HEK293 (cell line): ENCODE measurements around the gene HGS.
A peak's percentile ranks its signal among the peaks of the same experiment; 100 is the strongest.

Experiments
- CTCF ChIP-seq: fragments of 450-650 bp; formaldehyde crosslinking; IDR thresholded peaks from 2 replicates; pipeline ENCODE4 v1.5.1; 2016; ENCODE audit warnings: missing biosample characterization, missing genetic modification characterization
- HIC1 ChIP-seq: fragments of 450-650 bp; formaldehyde crosslinking; IDR thresholded peaks from 2 replicates; pipeline ENCODE4 v1.5.1; 2016; ENCODE audit warnings: missing biosample characterization, missing genetic modification characterization
- IKZF3 ChIP-seq: fragments of 450-650 bp; IDR thresholded peaks from 2 replicates; pipeline ENCODE4 v1.5.0; 2018; ENCODE audit warnings: missing biosample characterization, mild to moderate bottlenecking, missing genetic modification characterization, moderate library complexity
- REPIN1 ChIP-seq: fragments of 450-650 bp; formaldehyde crosslinking; IDR thresholded peaks from 2 replicates; pipeline ENCODE4 v1.5.1; 2017; ENCODE audit warnings: missing biosample characterization, missing genetic modification characterization, low read depth
- SCRT2 ChIP-seq: fragments of 450-650 bp; formaldehyde crosslinking; IDR thresholded peaks from 2 replicates; pipeline ENCODE4 v1.5.1; 2016; ENCODE audit warnings: missing biosample characterization, missing genetic modification characterization
- SETDB1 ChIP-seq: IDR thresholded peaks from one replicate; pipeline ENCODE4 v1.6.1; 2017; ENCODE audit warnings: mild to moderate bottlenecking, low read length, moderate library complexity, mixed read lengths; ENCODE audit not compliant: insufficient read length
- SP7 ChIP-seq: fragments of 450-650 bp; formaldehyde crosslinking; IDR thresholded peaks from 2 replicates; pipeline ENCODE4 v1.5.1; 2016; ENCODE audit warnings: missing biosample characterization, missing genetic modification characterization
- TRIM28 ChIP-seq: IDR thresholded peaks from 2 replicates; pipeline ENCODE4 v1.6.1; 2011; ENCODE audit warnings: low read length, control low read depth, borderline replicate concordance
- ZBTB1 ChIP-seq: fragments of 450-650 bp; formaldehyde crosslinking; IDR thresholded peaks from 2 replicates; pipeline ENCODE4 v1.5.1; 2016; ENCODE audit warnings: missing biosample characterization, missing genetic modification characterization
- ZBTB17 ChIP-seq: fragments of 450-650 bp; formaldehyde crosslinking; IDR thresholded peaks from 2 replicates; pipeline ENCODE4 v1.5.1; 2016; ENCODE audit warnings: missing biosample characterization, missing genetic modification characterization
- ZBTB7A ChIP-seq: fragments of 450-650 bp; formaldehyde crosslinking; IDR thresholded peaks from 2 replicates; pipeline ENCODE4 v1.5.1; 2016; ENCODE audit warnings: low read depth, missing biosample characterization, missing genetic modification characterization
- ZNF140 ChIP-seq: fragments of 450-650 bp; formaldehyde crosslinking; IDR thresholded peaks from 2 replicates; pipeline ENCODE4 v1.5.1; 2016; ENCODE audit warnings: missing biosample characterization, missing genetic modification characterization
- ZNF174 ChIP-seq: fragments of 450-650 bp; formaldehyde crosslinking; IDR thresholded peaks from 2 replicates; pipeline ENCODE4 v1.5.0; 2017; ENCODE audit warnings: missing biosample characterization, mild to moderate bottlenecking, missing genetic modification characterization
- ZNF19 ChIP-seq: fragments of 450-650 bp; formaldehyde crosslinking; IDR thresholded peaks from 2 replicates; pipeline ENCODE4; 2016; ENCODE audit warnings: missing biosample characterization, missing genetic modification characterization, low read depth
- ZNF2 ChIP-seq: fragments of 450-650 bp; formaldehyde crosslinking; IDR thresholded peaks from 2 replicates; pipeline ENCODE4 v1.5.1; 2016; ENCODE audit warnings: missing biosample characterization, missing genetic modification characterization
- ZNF274 ChIP-seq, 2 experiments: fragments of 200-500 bp in 1 of 2; fragments of 450-650 bp in 1 of 2; sonication (Bioruptor generic) in 1 of 2; formaldehyde crosslinking in 1 of 2; IDR thresholded peaks; 2 replicates each; pipeline versions ENCODE4 v1.5.1 to v1.6.1; 2014 to 2016; ENCODE audit warnings: borderline replicate concordance in 1 of 2, inconsistent platforms in 1 of 2, low read length in 1 of 2, missing biosample characterization in 1 of 2, missing genetic modification characterization in 1 of 2
- ZNF280C ChIP-seq: fragments of 450-650 bp; formaldehyde crosslinking; IDR thresholded peaks from 2 replicates; pipeline ENCODE4 v1.5.1; 2016; ENCODE audit warnings: missing biosample characterization, missing genetic modification characterization
- ZNF366 ChIP-seq: fragments of 450-650 bp; formaldehyde crosslinking; conservative IDR thresholded peaks from 2 replicates; pipeline ENCODE4 v1.5.1; 2016; ENCODE audit warnings: missing biosample characterization, missing genetic modification characterization
- ZNF449 ChIP-seq: fragments of 450-650 bp; formaldehyde crosslinking; IDR thresholded peaks from 2 replicates; pipeline ENCODE4 v1.5.1; 2017; ENCODE audit warnings: missing biosample characterization, mild to moderate bottlenecking, missing genetic modification characterization, moderate library complexity
- ZNF571 ChIP-seq: fragments of 450-650 bp; formaldehyde crosslinking; IDR thresholded peaks from 2 replicates; pipeline ENCODE4 v1.5.0; 2017; ENCODE audit warnings: missing biosample characterization, missing genetic modification characterization
- ZNF610 ChIP-seq: fragments of 450-650 bp; formaldehyde crosslinking; IDR thresholded peaks from 2 replicates; pipeline ENCODE4 v1.5.1; 2016; ENCODE audit warnings: missing biosample characterization, missing genetic modification characterization, borderline replicate concordance
- TF ChIP-seq, protein P1 (sequence below): fragments of 450-650 bp; formaldehyde crosslinking; IDR thresholded peaks from 2 replicates; pipeline ENCODE4 v1.5.1; 2016; ENCODE audit warnings: missing biosample characterization, missing genetic modification characterization
- TF ChIP-seq, protein P2 (sequence below): fragments of 450-650 bp; formaldehyde crosslinking; IDR thresholded peaks from 2 replicates; pipeline ENCODE4 v1.5.1; 2016; ENCODE audit warnings: missing biosample characterization, missing genetic modification characterization
- TF ChIP-seq, protein P3 (sequence below): fragments of 450-650 bp; formaldehyde crosslinking; IDR thresholded peaks from 2 replicates; pipeline ENCODE4 v1.5.1; 2016; ENCODE audit warnings: missing biosample characterization, missing genetic modification characterization

HGS gene

GRCh38 chr17:81733507-81734404, 49.9 kb downstream of the HGS start (continued):
- TF ChIP-seq ZNF449 (tag by site-specific recombination) (peak; percentile 65; the same call in 1 of the 2 replicates), SP7 (tag by site-specific recombination) (no peak), ZNF571 (tag by site-specific recombination) (no peak), TRIM28 (no peak), ZNF140 (tag by site-specific recombination) (no peak), ZNF366 (tag by site-specific recombination) (peak; percentile 83), ZNF274 (IDR thresholded peaks at IDR 0.05; ENCODE audit: low read length) (no peak), ZNF274 (tag by site-specific recombination; IDR thresholded peaks at IDR 0.05; ENCODE audit: borderline replicate concordance) (no peak), ZNF610 (tag by site-specific recombination) (no peak), ZBTB7A (tag by site-specific recombination) (no peak), ZNF280C (tag by site-specific recombination) (no peak), ZBTB1 (tag by site-specific recombination) (no peak), IKZF3 (no peak), ZNF2 (tag by site-specific recombination) (peak; percentile 83), CTCF (tag by site-specific recombination) (peak; percentile 97), ZBTB17 (peak; percentile 60; the same call in 1 of the 2 replicates), SETDB1 (no peak), HIC1 (tag by site-specific recombination) (peak; percentile 96), REPIN1 (tag by site-specific recombination) (no peak), SCRT2 (tag by site-specific recombination) (peak; percentile 64; the same call in 1 of the 2 replicates), ZNF174 (tag by site-specific recombination) (no peak), ZNF19 (tag by site-specific recombination) (no peak)
- TF ChIP-seq, protein P1, sequence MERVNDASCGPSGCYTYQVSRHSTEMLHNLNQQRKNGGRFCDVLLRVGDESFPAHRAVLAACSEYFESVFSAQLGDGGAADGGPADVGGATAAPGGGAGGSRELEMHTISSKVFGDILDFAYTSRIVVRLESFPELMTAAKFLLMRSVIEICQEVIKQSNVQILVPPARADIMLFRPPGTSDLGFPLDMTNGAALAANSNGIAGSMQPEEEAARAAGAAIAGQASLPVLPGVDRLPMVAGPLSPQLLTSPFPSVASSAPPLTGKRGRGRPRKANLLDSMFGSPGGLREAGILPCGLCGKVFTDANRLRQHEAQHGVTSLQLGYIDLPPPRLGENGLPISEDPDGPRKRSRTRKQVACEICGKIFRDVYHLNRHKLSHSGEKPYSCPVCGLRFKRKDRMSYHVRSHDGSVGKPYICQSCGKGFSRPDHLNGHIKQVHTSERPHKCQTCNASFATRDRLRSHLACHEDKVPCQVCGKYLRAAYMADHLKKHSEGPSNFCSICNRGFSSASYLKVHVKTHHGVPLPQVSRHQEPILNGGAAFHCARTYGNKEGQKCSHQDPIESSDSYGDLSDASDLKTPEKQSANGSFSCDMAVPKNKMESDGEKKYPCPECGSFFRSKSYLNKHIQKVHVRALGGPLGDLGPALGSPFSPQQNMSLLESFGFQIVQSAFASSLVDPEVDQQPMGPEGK = peak; percentile 55
- TF ChIP-seq, protein P2, sequence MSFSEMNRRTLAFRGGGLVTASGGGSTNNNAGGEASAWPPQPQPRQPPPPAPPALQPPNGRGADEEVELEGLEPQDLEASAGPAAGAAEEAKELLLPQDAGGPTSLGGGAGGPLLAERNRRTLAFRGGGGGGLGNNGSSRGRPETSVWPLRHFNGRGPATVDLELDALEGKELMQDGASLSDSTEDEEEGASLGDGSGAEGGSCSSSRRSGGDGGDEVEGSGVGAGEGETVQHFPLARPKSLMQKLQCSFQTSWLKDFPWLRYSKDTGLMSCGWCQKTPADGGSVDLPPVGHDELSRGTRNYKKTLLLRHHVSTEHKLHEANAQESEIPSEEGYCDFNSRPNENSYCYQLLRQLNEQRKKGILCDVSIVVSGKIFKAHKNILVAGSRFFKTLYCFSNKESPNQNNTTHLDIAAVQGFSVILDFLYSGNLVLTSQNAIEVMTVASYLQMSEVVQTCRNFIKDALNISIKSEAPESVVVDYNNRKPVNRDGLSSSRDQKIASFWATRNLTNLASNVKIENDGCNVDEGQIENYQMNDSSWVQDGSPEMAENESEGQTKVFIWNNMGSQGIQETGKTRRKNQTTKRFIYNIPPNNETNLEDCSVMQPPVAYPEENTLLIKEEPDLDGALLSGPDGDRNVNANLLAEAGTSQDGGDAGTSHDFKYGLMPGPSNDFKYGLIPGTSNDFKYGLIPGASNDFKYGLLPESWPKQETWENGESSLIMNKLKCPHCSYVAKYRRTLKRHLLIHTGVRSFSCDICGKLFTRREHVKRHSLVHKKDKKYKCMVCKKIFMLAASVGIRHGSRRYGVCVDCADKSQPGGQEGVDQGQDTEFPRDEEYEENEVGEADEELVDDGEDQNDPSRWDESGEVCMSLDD (tag by site-specific recombination) = no peak
- TF ChIP-seq, protein P3, sequence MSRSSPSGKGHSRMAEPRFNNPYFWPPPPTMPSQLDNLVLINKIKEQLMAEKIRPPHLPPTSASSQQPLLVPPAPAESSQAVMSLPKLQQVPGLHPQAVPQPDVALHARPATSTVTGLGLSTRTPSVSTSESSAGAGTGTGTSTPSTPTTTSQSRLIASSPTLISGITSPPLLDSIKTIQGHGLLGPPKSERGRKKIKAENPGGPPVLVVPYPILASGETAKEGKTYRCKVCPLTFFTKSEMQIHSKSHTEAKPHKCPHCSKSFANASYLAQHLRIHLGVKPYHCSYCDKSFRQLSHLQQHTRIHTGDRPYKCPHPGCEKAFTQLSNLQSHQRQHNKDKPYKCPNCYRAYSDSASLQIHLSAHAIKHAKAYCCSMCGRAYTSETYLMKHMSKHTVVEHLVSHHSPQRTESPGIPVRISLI (tag by site-specific recombination) = no peak
